HG03108 (cell line): ENCODE results near the gene ZC2HC1B.

Experiments
- ATAC-seq: cut with Tn5 transposase; IDR thresholded peaks from one replicate; pipeline ENCODE4 v1.9.1; 2021; ENCODE audit warnings: moderate library complexity; ENCODE audit not compliant: unreplicated experiment

ZC2HC1B gene

DNA sequence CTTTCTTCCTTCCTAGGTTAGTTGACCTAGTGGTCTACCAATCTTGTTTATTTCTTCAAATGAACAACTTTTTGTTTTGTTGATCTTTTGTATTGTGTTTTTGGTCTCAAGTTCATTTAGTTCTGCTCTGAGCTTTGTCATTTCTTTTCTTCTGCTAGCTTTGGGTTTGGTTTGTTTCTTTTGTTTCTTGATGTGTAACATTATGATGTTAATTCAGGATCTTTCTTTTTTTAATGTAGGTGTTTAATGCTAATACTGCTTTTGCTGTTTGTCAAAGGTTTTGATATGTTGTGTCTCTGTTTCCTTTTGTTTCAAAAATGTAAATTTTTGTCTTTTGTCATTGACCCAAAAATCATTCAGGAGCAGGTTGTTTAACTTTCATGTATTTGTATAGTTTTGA lies 65.7 kb downstream of the ZC2HC1B start:
- ATAC-seq = no peak

GRCh38 chr6:143934331-143934730 lies 70.1 kb downstream of the ZC2HC1B start:
- ATAC-seq = no peak

GRCh38 chr6:143934867-143935266 lies 70.6 kb downstream of the ZC2HC1B start:
- ATAC-seq = no peak

DNA sequence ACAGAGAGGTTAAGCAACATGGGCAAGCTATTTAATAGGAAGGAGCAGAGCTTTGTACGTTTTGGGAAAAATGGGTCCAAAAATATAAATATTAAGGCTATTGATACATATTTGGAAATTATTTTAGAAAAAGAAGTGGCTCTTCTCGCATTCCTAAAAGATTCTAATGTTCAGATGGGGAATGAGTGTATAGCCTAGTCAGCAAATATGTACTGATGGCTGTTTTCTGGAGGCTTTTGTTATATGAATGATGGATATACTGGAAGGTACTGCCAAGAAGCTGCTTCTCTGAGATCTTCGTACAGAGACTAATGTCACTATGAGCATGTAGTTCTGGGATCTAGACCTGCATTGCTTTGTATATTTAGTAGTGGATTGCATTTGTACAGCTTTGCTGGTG lies 72.1 kb downstream of the ZC2HC1B start:
- ATAC-seq = no peak

GRCh38 chr6:143936778-143937667 lies 72.7 kb downstream of the ZC2HC1B start:
- no peak for ATAC-seq

DNA sequence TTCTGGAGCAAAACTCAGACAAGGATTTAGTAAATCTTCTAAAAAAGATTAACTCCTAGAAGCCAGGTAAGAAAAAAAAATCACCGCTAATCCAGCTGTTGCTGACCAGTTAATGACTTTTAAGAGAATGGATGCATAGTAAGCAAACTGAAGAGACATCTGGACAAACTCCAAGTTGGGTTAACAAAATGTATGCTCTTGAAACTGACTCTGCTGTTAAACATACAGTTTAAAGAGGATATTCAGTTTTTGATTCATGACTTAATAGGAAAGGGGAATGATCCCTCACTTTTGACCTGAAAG lies 73.3 kb downstream of the ZC2HC1B start:
- ATAC-seq = no peak

DNA sequence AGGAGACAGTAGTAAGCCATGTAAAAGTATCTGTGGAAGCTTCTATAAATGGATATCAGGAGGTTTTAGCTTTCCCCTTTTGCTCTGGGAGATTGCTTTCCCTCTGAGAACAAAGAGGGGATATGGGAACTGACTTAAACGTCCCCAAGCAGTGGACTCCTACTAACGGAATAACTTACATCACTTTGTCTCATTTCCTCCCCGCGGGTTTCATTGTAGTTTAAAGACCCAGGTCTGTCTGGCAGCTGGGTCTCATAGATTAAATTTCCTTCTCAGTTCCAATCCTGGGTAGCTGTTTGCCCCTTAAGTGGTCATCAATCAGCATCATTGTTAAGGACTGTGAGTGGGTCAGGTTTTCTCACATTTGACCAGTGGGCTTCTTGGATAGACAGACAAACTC lies 75.1 kb downstream of the ZC2HC1B start:
- no peak for ATAC-seq

DNA sequence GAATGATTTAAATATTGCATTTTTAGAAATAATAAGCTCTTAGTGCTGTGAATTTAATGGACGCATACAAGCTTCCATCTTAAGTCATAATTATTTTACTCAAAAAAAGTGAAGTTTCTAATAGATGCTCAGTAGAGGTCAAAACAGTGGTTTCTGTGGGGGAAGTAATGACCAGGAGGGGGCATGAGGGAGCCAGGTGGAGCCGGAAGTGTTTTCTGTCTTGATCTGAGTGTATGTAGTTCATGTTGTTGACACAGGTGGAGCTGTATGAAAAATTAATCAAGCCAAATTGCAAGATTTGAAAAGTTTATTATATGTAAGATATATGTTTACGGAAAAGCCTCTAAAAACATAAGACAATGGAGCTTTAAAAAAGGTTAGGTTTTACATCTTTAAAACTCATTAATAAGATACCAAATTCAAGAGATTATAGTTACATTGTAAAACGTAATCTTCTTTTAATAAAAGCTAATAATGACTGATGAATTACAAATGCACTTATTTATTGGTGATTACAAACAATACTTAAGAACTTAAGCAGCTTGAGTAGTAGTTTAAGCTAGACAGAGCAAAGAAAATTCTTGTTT lies 75.8 kb downstream of the ZC2HC1B start:
- ATAC-seq = peak; percentile 92

DNA sequence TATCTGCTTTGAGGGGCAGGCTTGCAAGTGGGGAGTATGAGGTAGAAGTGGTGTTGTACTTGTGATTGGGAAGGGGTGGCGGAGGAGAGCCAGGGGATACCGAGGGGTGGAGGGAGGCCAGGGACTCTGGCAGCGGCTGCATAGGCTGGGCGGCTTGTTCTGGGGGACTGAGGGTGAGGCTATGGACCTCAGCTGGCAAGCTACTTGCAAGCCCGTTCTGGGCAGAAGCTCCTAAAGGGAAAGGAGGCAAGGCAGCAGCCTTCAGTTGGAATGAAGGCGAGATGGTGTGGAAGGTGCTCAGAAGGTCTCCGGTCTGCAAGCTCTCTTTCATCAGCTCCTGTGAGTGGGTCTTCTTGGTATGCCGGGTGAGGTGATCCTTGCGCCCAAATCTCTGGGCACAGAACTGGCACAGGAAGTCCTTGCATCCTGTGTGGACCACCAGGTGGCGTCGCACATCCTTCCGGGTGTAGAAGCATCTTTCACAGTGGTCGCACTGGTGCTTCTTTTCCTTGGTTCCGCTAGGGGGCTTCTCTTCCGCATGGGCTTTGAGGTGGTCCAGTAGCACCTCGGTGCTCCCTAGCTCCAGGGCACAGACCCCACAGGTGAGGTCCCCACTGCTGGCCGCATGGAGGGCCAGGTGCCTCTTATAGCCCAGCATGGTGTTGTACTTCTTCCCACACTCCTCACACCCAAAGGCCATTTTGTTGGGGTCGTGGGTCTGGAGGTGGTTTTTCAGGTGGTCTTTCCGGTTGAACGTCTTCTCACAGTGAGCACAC lies 77.8 kb downstream of the ZC2HC1B start:
- peak; percentile 63 for ATAC-seq

DNA sequence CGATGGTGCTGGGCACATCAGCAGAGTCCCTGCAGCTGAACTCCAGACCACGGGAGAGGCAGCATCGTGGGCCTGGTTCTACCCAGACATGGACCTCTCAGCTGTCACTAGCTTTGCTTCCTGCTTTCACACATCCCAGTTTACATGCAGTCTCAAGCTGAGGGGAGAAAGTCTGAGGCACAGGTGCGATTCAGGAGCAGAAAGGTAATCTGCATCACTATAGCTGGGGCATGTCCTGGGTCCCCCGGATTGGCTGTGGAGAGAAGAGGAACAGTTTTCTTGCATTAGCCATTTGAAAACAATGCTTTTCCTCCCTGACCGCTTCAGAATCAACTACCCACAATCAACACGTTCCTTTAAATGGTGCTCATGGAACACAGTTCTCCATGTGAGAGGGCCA lies 83.9 kb downstream of the ZC2HC1B start:
- ATAC-seq = no peak

GRCh38 chr6:143949535-143949934 lies 85.3 kb downstream of the ZC2HC1B start:
- no peak for ATAC-seq

DNA sequence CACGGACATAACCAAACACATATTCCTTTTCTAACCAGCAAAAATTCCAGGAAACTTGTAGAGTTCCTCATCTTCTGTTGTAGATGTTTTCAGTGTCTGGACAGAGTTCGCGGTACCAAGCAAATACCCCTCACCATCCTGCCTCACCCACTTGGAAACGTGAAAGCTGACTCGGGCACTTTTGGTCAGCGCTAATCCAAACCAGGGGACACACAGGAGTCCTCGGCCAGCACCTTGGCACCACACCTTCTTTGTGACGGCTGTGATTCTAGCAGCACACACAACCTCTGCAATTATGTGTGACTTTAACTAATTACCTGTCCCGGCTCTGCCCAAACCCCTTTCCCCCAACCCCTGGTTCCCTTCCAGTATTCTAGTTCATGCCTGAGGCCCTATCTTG lies 85.7 kb downstream of the ZC2HC1B start:
- ATAC-seq = no peak

GRCh38 chr6:143950875-143951274 lies 86.6 kb downstream of the ZC2HC1B start:
- no peak for ATAC-seq

DNA sequence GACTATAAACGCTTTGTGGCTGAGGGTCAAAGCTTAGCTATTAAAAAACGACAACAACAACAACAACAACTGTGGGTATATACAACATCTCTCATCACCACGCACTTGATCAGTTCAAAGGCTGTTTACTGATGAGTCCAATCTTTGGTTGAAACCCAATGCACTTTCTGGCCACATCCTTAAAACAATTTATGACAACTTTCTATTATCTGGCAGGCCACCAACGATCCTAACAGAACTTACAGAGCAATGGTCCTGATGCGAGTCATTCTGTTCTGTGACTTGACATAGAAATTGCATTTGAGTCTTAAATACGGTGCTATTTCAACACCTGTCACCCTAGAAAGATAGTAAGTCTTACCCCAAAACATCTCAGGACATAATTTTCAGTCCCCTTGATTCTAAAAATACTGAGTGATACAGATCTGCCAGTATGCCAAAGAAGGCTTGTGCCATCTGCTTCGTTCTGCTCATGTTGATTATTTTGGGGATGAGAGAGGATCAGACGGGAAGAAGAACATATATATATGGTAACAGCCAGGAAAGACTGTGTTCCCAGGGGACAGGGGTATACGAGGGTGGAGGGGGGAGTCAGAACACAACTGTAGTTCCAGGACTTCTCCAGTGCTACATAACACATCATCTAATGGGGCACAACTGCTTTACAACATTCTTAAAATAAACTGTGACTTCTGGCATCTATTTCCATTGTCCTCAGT lies 87.9 kb downstream of the ZC2HC1B start:
- no peak for ATAC-seq

GRCh38 chr6:143952947-143953701 lies 88.8 kb downstream of the ZC2HC1B start:
- ATAC-seq = no peak

DNA sequence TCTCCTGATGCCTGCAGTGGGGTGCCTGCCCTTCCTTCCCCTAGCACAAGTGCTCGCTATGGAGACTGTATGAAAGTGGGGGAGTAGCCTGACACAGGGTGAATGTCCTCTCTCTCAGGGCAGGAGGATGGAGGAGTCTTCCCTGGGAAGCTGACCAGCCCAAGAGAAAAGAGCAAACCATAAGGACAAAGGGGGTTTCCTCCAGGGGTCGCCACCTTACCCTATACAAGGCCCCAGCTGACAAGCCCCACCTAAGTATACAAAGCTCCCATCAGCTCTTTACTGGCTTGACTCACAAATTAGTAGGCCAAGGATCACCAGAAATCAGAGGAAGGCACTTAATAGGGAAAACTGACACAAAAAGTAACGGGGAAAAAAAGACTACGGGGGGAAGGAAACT lies 89.6 kb downstream of the ZC2HC1B start:
- no peak for ATAC-seq

GRCh38 chr6:143955971-143956370 lies 91.7 kb downstream of the ZC2HC1B start:
- ATAC-seq = no peak

GRCh38 chr6:143957679-143958274 lies 93.5 kb downstream of the ZC2HC1B start:
- no peak for ATAC-seq

DNA sequence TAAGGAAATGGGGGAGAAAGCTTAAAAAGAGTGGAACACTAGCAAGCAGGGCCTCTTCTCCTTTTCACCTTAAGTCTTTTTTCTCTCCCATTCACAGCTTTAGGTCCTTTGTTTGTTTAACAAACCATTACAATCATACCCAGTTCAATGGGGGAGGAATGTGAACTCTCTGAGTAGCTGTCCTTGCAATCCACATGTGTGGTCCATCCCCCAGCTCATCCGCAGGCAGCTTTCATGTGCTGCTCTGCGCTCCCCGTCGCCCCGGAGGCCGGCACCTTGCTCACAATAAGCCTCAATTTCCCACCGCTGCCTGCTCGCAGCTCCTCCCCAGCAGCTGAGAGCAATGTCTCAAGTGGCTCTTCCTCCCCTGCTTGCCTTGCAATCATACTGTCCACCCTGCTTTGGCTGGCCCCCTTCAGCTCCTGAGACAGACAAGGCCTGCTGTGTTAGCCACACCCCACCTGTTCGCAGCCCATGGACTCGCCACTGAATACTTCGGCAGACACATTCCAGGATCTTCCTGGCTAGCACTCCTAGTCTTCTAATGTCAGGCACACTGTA lies 94.6 kb downstream of the ZC2HC1B start:
- no peak for ATAC-seq

DNA sequence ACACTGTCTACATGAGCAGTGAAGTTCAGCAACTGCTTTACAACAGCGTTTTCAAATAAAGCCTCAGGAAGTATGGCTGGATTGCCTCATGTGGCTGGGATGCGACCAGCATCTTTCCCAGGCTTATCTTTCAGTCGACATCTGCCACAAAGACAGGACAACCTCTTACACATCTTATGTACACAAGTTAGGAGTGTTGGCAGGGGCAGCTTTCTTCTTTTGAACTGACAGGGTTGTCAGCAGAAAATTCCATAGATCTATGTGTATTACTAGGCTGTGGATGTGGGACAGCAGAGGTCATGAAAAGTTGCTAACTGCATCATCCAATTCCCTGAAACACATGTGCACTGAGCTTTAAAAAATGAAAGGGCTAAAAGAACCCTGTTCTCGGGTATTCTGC lies 95.7 kb downstream of the ZC2HC1B start:
- ATAC-seq = no peak
